MM.1S (cell line): ENCODE data around the gene MYCBP.

ENCODE experiments used
- DNase-seq: peaks from one replicate; pipeline ENCODE4 v3.0.0-alpha.2; 2015
- H2AFZ ChIP-seq: fragments of 300-600 bp; sonication (generic); 2 replicates; pipeline ENCODE4 v1.6.0; 2016; ENCODE audit warnings: antibody characterized with exemption, low read length
- H3F3A ChIP-seq: fragments of 300-600 bp; sonication (generic); 2 replicates; pipeline ENCODE4 v1.6.1; 2016; ENCODE audit warnings: mild to moderate bottlenecking, antibody characterized with exemption, low read length, moderate library complexity, mixed read lengths; ENCODE audit not compliant: insufficient read depth
- H3K27ac ChIP-seq: fragments of 300-600 bp; sonication (generic); 2 replicates; pipeline ENCODE4 v1.5.1; 2016; ENCODE audit warnings: mild to moderate bottlenecking, low read length
- H3K27me3 ChIP-seq: fragments of 300-600 bp; sonication (generic); replicated peaks from 2 replicates; pipeline ENCODE4 v1.6.0; 2016; ENCODE audit warnings: low read length; ENCODE audit not compliant: insufficient read depth
- H3K36me3 ChIP-seq: fragments of 300-600 bp; sonication (generic); replicated peaks from 2 replicates; pipeline ENCODE4 v1.6.1; 2016; ENCODE audit warnings: mild to moderate bottlenecking, low read length, mixed read lengths; ENCODE audit not compliant: insufficient read depth
- H3K4me1 ChIP-seq: fragments of 300-600 bp; sonication (generic); 2 replicates; pipeline ENCODE4 v1.6.1; 2016; ENCODE audit warnings: low read length, mixed read lengths
- H3K4me2 ChIP-seq: fragments of 300-600 bp; sonication (generic); 2 replicates; pipeline ENCODE4 v1.6.0; 2016; ENCODE audit warnings: low read depth, low read length
- H3K4me3 ChIP-seq: fragments of 300-600 bp; sonication (generic); 2 replicates; pipeline ENCODE4 v1.5.1; 2016; ENCODE audit warnings: low read length, mixed read lengths
- H3K79me2 ChIP-seq: fragments of 300-600 bp; sonication (generic); 2 replicates; pipeline ENCODE4 v1.6.1; 2016; ENCODE audit warnings: mixed run types, low read length, mixed read lengths
- H3K9ac ChIP-seq: fragments of 300-600 bp; sonication (generic); 2 replicates; pipeline ENCODE4 v1.6.1; 2016; ENCODE audit warnings: low read length, mixed read lengths
- H3K9me2 ChIP-seq: fragments of 300-600 bp; sonication (generic); replicated peaks from 2 replicates; pipeline ENCODE4 v1.6.1; 2016; ENCODE audit warnings: mild to moderate bottlenecking, low read length, mixed read lengths; ENCODE audit not compliant: insufficient read depth
- H3K9me3 ChIP-seq: fragments of 300-600 bp; sonication (generic); replicated peaks from 2 replicates; pipeline ENCODE4 v1.6.1; 2016; ENCODE audit warnings: mild to moderate bottlenecking, low read length, mixed read lengths; ENCODE audit not compliant: insufficient read depth
- H4K20me1 ChIP-seq: fragments of 300-600 bp; sonication (generic); 2 replicates; pipeline ENCODE4 v1.6.1; 2016; ENCODE audit warnings: mild to moderate bottlenecking, low read length, moderate library complexity, mixed read lengths; ENCODE audit not compliant: insufficient read depth
- EZH2 ChIP-seq: fragments of 300-600 bp; sonication (generic); optimal IDR thresholded peaks from 2 replicates; pipeline ENCODE3; 2017; ENCODE audit warnings: low read depth, mild to moderate bottlenecking, antibody characterized with exemption, low read length, mixed read lengths
- EZH2phosphoT487 ChIP-seq: fragments of 300-600 bp; sonication (generic); IDR thresholded peaks from 2 replicates; pipeline ENCODE4 v1.6.1; 2018; ENCODE audit warnings: antibody characterized with exemption, low read length
- TF ChIP-seq, protein P1 (sequence below): fragments of 300-600 bp; sonication (generic); IDR thresholded peaks from 2 replicates; pipeline ENCODE4 v1.5.1; 2016; ENCODE audit warnings: antibody characterized with exemption, low read length, mixed read lengths

Gene MYCBP

DNA sequence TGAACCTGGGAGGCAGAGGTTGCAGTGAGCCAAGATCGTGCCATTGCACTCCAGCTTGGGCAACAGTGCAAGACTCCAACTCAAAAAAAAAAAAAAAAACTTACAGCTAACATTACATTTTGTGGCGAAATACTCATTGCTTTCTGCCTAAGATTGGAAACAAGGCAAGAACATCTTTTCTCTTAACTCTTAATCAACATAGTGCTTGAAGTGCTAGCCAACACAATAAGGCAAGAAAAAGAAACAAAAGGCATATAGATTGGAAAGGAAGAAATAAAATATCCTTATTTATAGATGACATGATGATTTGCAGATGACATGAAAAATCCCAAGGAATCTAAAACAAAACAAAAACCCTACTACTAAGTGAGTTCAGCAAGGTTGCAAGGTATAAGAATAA lies 32.8 kb upstream of the MYCBP start:
- DNase-seq: no peak
- no peaks in the 10 kb centered on the region for H3F3A ChIP-seq
- no peaks in the 10 kb centered on the region for H3K9me3 ChIP-seq
- no peaks in the 10 kb centered on the region for H3K36me3 ChIP-seq
- no peak overlapping the region for H3K4me2 ChIP-seq
- TF ChIP-seq, protein P1, sequence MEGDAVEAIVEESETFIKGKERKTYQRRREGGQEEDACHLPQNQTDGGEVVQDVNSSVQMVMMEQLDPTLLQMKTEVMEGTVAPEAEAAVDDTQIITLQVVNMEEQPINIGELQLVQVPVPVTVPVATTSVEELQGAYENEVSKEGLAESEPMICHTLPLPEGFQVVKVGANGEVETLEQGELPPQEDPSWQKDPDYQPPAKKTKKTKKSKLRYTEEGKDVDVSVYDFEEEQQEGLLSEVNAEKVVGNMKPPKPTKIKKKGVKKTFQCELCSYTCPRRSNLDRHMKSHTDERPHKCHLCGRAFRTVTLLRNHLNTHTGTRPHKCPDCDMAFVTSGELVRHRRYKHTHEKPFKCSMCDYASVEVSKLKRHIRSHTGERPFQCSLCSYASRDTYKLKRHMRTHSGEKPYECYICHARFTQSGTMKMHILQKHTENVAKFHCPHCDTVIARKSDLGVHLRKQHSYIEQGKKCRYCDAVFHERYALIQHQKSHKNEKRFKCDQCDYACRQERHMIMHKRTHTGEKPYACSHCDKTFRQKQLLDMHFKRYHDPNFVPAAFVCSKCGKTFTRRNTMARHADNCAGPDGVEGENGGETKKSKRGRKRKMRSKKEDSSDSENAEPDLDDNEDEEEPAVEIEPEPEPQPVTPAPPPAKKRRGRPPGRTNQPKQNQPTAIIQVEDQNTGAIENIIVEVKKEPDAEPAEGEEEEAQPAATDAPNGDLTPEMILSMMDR: no peak
- TF ChIP-seq EZH2 (no peak), EZH2phosphoT487 (no peak)
- H3K27ac ChIP-seq: no peak overlapping the region
- no peaks in the 10 kb centered on the region for H3K79me2 ChIP-seq
- no peaks in the 10 kb centered on the region for H3K9me2 ChIP-seq
- H3K4me1 ChIP-seq: no peaks in the 10 kb centered on the region
- no peak overlapping the region for H2AFZ ChIP-seq
- no peaks in the 10 kb centered on the region for H4K20me1 ChIP-seq
- no peaks in the 10 kb centered on the region for H3K27me3 ChIP-seq
- no peak overlapping the region for H3K4me3 ChIP-seq
- no peak overlapping the region for H3K9ac ChIP-seq

DNA sequence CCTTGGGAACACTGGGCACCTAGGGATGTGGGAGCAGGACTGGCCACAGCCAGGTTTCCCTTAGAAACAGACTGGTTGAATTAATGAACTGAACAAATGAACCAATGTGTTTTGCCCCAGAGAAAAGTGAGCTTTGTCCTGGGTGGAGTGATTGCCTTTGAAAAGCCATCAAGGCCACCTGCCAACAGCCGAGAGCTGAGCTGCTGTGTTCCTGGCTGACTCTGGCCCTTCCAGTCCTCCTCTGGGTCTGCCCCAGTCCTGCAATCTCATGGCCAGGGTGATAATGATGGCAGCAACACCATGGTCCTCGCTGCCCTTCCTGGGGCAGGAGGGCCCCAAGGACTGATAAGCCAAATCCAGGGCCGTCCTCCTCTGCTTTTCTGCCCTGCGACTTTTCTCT lies 26.4 kb upstream of the MYCBP start:
- H3K36me3 ChIP-seq: no peaks in the 10 kb centered on the region
- no peaks in the 10 kb centered on the region for H3K4me1 ChIP-seq
- no peak overlapping the region for H3K4me3 ChIP-seq
- no peaks in the 10 kb centered on the region for H3K27me3 ChIP-seq
- H3K27ac ChIP-seq: no peak overlapping the region
- TF ChIP-seq, protein P1: no peak
- TF ChIP-seq EZH2phosphoT487 (no peak), EZH2 (no peak)
- H3K9me3 ChIP-seq: no peaks in the 10 kb centered on the region
- H3F3A ChIP-seq: no peaks in the 10 kb centered on the region
- no peaks in the 10 kb centered on the region for H3K79me2 ChIP-seq
- H4K20me1 ChIP-seq: no peaks in the 10 kb centered on the region
- no peak overlapping the region for H2AFZ ChIP-seq
- no peak overlapping the region for H3K4me2 ChIP-seq
- DNase-seq: no peak
- H3K9me2 ChIP-seq: no peaks in the 10 kb centered on the region
- H3K9ac ChIP-seq: no peak overlapping the region

DNA sequence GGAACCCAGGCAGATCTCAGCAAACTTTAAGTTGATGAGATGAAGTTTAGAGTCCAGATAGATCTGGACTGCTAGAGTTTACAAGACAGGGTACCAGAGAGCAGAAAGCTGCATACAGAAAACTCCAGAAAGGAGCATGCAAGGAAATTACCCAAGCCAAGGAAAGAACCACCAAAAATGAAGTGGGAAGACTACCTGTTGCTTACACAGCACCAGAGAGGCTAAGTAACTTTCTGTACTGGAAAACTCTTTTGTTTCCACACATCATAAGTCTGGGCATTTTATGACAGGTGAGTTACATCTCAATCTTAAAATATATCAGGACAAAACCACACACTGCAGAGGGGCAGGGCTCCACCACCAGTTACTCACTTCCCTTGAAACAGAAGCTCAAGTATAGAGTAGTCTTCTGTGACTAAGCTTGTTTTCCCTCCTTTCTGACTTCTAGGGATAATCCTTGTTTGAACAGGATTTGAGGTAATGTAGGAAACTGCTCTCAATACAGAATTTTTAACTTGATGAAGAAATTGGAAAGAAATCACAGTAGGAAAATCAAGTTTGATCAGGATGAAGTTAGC lies 25.6 kb upstream of the MYCBP start:
- Histone ChIP-seq H3K4me2 (no peak overlapping the region), H3K27ac (no peak overlapping the region), H2AFZ (no peak overlapping the region), H3K9me3 (no peaks in the 10 kb centered on the region), H3K9me2 (no peaks in the 10 kb centered on the region), H4K20me1 (no peaks in the 10 kb centered on the region), H3K4me1 (no peaks in the 10 kb centered on the region), H3K27me3 (no peaks in the 10 kb centered on the region), H3F3A (no peaks in the 10 kb centered on the region), H3K4me3 (no peak overlapping the region), H3K79me2 (no peaks in the 10 kb centered on the region), H3K36me3 (no peaks in the 10 kb centered on the region), H3K9ac (no peak overlapping the region)
- TF ChIP-seq, protein P1: no peak
- TF ChIP-seq EZH2 (no peak), EZH2phosphoT487 (no peak)
- DNase-seq: no peak
